ENCODE measurements around the gene FUT6.

DNA sequence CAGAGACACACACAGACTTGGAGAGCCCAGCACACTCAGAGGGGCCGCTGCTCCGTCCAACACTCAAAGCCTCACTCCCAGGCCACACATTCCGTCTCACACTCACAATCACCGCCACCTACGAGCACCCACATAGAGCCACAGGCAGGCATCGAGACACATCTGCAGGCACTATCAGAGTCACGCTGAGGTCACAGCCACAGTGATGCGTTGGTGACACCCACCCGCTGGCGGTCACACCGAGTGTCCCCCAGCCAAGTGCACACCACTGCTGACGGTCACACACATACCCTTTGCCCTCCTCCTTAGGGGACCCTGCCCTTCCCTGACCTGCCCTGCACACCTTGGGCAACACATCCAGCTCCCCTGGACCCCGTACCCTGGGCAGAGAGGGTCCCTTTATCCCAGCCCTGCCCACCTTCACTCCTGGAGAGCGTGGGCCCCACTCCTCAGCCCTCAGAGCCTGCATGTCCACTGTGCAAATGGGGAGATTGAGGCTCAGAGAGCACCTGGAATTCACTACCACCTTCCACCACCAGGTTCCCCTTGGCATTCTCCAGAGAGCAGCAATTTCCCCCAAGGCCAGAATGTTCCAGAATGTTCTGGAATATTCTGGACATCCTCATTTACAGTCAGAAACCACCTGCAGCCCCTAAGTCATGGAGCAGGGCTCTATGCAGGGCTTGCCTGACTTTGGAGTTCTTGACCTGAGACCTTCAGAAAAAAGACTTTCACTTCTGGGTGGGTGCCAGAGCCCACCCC is 25.4 kb upstream of the FUT6 start:
- TF ChIP-seq, protein P1, sequence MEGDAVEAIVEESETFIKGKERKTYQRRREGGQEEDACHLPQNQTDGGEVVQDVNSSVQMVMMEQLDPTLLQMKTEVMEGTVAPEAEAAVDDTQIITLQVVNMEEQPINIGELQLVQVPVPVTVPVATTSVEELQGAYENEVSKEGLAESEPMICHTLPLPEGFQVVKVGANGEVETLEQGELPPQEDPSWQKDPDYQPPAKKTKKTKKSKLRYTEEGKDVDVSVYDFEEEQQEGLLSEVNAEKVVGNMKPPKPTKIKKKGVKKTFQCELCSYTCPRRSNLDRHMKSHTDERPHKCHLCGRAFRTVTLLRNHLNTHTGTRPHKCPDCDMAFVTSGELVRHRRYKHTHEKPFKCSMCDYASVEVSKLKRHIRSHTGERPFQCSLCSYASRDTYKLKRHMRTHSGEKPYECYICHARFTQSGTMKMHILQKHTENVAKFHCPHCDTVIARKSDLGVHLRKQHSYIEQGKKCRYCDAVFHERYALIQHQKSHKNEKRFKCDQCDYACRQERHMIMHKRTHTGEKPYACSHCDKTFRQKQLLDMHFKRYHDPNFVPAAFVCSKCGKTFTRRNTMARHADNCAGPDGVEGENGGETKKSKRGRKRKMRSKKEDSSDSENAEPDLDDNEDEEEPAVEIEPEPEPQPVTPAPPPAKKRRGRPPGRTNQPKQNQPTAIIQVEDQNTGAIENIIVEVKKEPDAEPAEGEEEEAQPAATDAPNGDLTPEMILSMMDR (IDR thresholded peaks at IDR 0.05) = peak in 4 of 6 experiments; percentile 12 to 23 (median 14)
- TF ChIP-seq POLR2A (IDR thresholded peaks at IDR 0.05) = no peak
